Naive thymus-derived CD8-positive, alpha-beta T cell (primary cell): ENCODE data around the gene STK10. TPM values are rescaled to one million over a fixed set of nuclear protein-coding genes. Genes with fewer than 3 reads are reported as not detected.
A peak's percentile ranks its signal among the peaks of the same experiment; 100 is the strongest.

ENCODE experiments used
- ATAC-seq, 2 donors: fragments of 150-1000 bp; cut with Tn5 transposase in 1 of 2; sonication (Bioruptor Pico), chemical (Tn5 transposase) in 1 of 2; 1 replicate in 1 of 2; 2 replicates in 1 of 2; pipeline ENCODE4 v1.10.0; 2021; ENCODE audit warnings: mild to moderate bottlenecking in 2 of 2, moderate library complexity in 2 of 2
- POLR2A ChIA-PET: fragments of 350-600 bp; sonication (Branson Sonifier 250); formaldehyde crosslinking; loops from one replicate; lab custom pipeline; 2021; ENCODE audit warnings: antibody characterized with exemption; lab: Charles Lee
- DNase-seq, 10 donors: peaks; one replicate each; pipeline versions ENCODE4 v3.0.0 to v3.0.0-alpha.2; 2020 to 2022
- H3K27ac Mint-ChIP-seq, 10 donors: one replicate each; pipeline ENCODE4 v1.8.0; 2020 to 2022; ENCODE audit warnings: mild to moderate bottlenecking in 10 of 10, mixed read lengths in 10 of 10, moderate library complexity in 4 of 10, inconsistent platforms in 1 of 10
- H3K27me3 Mint-ChIP-seq, 5 donors: one replicate each; pipeline ENCODE4 v1.8.0; 2021 to 2022; ENCODE audit warnings: mixed read lengths in 5 of 5
- H3K36me3 Mint-ChIP-seq, 3 donors: one replicate each; pipeline ENCODE4 v1.8.0; 2020 to 2022; ENCODE audit warnings: mixed read lengths in 3 of 3, mild to moderate bottlenecking in 2 of 3, inconsistent platforms in 1 of 3
- H3K4me1 Mint-ChIP-seq, 4 donors: one replicate each; pipeline ENCODE4 v1.8.0; 2021 to 2022; ENCODE audit warnings: mixed read lengths in 4 of 4
- H3K4me3 Mint-ChIP-seq, 10 donors: one replicate each; pipeline ENCODE4 v1.8.0; 2020 to 2022; ENCODE audit warnings: mild to moderate bottlenecking in 10 of 10, mixed read lengths in 10 of 10, moderate library complexity in 6 of 10, inconsistent platforms in 1 of 10
- H3K9me3 Mint-ChIP-seq, 9 donors: one replicate each; pipeline ENCODE4 v1.8.0; 2020 to 2022; ENCODE audit warnings: mixed read lengths in 9 of 9, mild to moderate bottlenecking in 3 of 9, inconsistent platforms in 1 of 9, moderate library complexity in 1 of 9
- polyA plus RNA-seq, 3 donors: library from polyadenylated mRNA; unstranded; fragments of 300-500 nt; fragmentation: Illumina TruSeq; gene quantifications; one replicate each; pipeline ENCODE4 v1.2.3, GENCODE V29; 2021
- total RNA-seq, 8 experiments: library from RNA in 2 of 8; stranded (reverse) in 2 of 8; gene quantifications; one replicate each; pipeline ENCODE4 v1.2.3 and lab custom pipeline; 2021 to 2026

The STK10 gene
- total and polyA plus RNA-seq, 5 experiments from 2014 or later, result 44.6 to 360 (median 128) TPM

GRCh38 chr5:172172912-172173563, 15.0 kb downstream of the STK10 start:
- POLR2A ChIA-PET, result interaction anchor here (1.1 to 10.5 kb wide), 14 partner anchors 11 to 786 kb away, joined by 3 to 721 read pairs (median 16); partner anchors contain the start of genes FBXW11 and STK10
- Mint-ChIP-seq H3K36me3 (peaks cover 4 to 40% (median 8%) of the 10 kb centered on the region in 3 donors), H3K9me3 (no peaks in the 10 kb centered on the region), H3K27me3 (no peaks in the 10 kb centered on the region), H3K4me1 (peaks cover 55 to 99% (median 95%) of the 10 kb centered on the region in 4 donors), H3K4me3 (peak overlapping the region; percentile 86 to 100 (median 93)), H3K27ac (peak overlapping the region; percentile 96 to 100 (median 99))
- ATAC-seq, result no peak
- peak in 1 of 10 donors; percentile 9 for DNase-seq

- Mint-ChIP-seq H3K4me3 (peak overlapping the region in 6 of 10 donors; percentile 4 to 69 (median 21)), H3K4me1 (peaks cover 55 to 99% (median 96%) of the 10 kb centered on the region in 4 donors), H3K27ac (peak overlapping the region; percentile 87 to 100 (median 97)), H3K27me3 (no peaks in the 10 kb centered on the region), H3K9me3 (no peaks in the 10 kb centered on the region), H3K36me3 (peaks cover 4 to 51% (median 4%) of the 10 kb centered on the region in 3 donors)
- POLR2A ChIA-PET, result interaction anchor here (10.5 kb wide), 1 partner anchor 15 kb away, joined by 721 read pairs; the partner anchor contains the start of gene STK10
- no peak for DNase-seq
- no peak for ATAC-seq
Observed at GRCh38 chr5:172171118-172171517, 16.9 kb downstream of the STK10 start.

GRCh38 chr5:172170251-172170701, 17.7 kb downstream of the STK10 start:
- DNase-seq, result no peak
- peaks cover 2 to 53% (median 4%) of the 10 kb centered on the region in 3 donors for H3K36me3 Mint-ChIP-seq
- H3K4me1 Mint-ChIP-seq, result peaks cover 50 to 97% (median 91%) of the 10 kb centered on the region in 4 donors
- no peaks in the 10 kb centered on the region for H3K9me3 Mint-ChIP-seq
- H3K4me3 Mint-ChIP-seq, result peak overlapping the region; percentile 11 to 83 (median 62)
- H3K27ac Mint-ChIP-seq, result peak overlapping the region; percentile 87 to 100 (median 97)
- POLR2A ChIA-PET, result interaction anchor here (0.6 to 10.5 kb wide), 6 partner anchors 9 to 332 kb away, joined by 3 to 721 read pairs (median 4); partner anchors contain the start of genes FBXW11 and STK10
- no peak for ATAC-seq
- no peaks in the 10 kb centered on the region for H3K27me3 Mint-ChIP-seq

GRCh38 chr5:172169216-172169615, 18.8 kb downstream of the STK10 start:
- Mint-ChIP-seq H3K36me3 (peaks cover 2 to 57% (median 4%) of the 10 kb centered on the region in 3 donors), H3K9me3 (no peaks in the 10 kb centered on the region), H3K27ac (peak overlapping the region; percentile 77 to 100 (median 96)), H3K27me3 (no peaks in the 10 kb centered on the region), H3K4me1 (peaks cover 42 to 95% (median 92%) of the 10 kb centered on the region in 4 donors), H3K4me3 (peak overlapping the region in 8 of 10 donors; percentile 37 to 83 (median 64))
- DNase-seq, result no peak
- POLR2A ChIA-PET, result interaction anchor here (0.6 to 2.5 kb wide), 4 partner anchors 17 to 162 kb away, joined by 3 to 15 read pairs (median 4); partner anchors contain the start of gene FBXW11
- ATAC-seq, result no peak

GRCh38 chr5:172168311-172168710, 19.7 kb downstream of the STK10 start:
- POLR2A ChIA-PET, result interaction anchor here (0.9 to 2.5 kb wide), 2 partner anchors 18 to 54 kb away, joined by 5 to 15 read pairs; no protein-coding TSS in a partner anchor
- Mint-ChIP-seq H3K9me3 (no peaks in the 10 kb centered on the region), H3K4me1 (peaks cover 39 to 93% (median 89%) of the 10 kb centered on the region in 4 donors), H3K4me3 (peak overlapping the region in 8 of 10 donors; percentile 44 to 83 (median 64)), H3K27me3 (no peaks in the 10 kb centered on the region), H3K36me3 (peaks cover 2 to 53% (median 4%) of the 10 kb centered on the region in 3 donors), H3K27ac (peak overlapping the region; percentile 83 to 100 (median 92))
- no peak for ATAC-seq
- no peak for DNase-seq

- POLR2A ChIA-PET, result interaction anchor here (1.0 to 2.5 kb wide), 3 partner anchors 13 to 19 kb away, joined by 3 to 15 read pairs (median 3); no protein-coding TSS in a partner anchor
- DNase-seq (no peak), ATAC-seq (no peak)
- Mint-ChIP-seq H3K4me1 (peaks cover 39 to 93% (median 89%) of the 10 kb centered on the region in 4 donors), H3K9me3 (no peaks in the 10 kb centered on the region), H3K36me3 (peaks cover 2 to 56% (median 4%) of the 10 kb centered on the region in 3 donors), H3K4me3 (peak overlapping the region in 9 of 10 donors; percentile 24 to 83 (median 62)), H3K27ac (peak overlapping the region; percentile 83 to 100 (median 92)), H3K27me3 (no peaks in the 10 kb centered on the region)
Observed at GRCh38 chr5:172167895-172168294, 20.1 kb downstream of the STK10 start.

GRCh38 chr5:172166030-172166826, 21.8 kb downstream of the STK10 start:
- Mint-ChIP-seq H3K36me3 (peaks cover 2 to 62% (median 4%) of the 10 kb centered on the region in 3 donors), H3K9me3 (no peaks in the 10 kb centered on the region), H3K4me1 (peaks cover 42 to 91% (median 88%) of the 10 kb centered on the region in 4 donors), H3K27me3 (no peaks in the 10 kb centered on the region), H3K4me3 (peak overlapping the region in 4 of 10 donors; percentile 1 to 50 (median 39)), H3K27ac (peak overlapping the region in 8 of 10 donors; percentile 34 to 100 (median 92))
- ATAC-seq (no peak), DNase-seq (no peak)
- POLR2A ChIA-PET, result interaction anchor here (0.7 to 9.7 kb wide), 5 partner anchors 9 to 96 kb away, joined by 3 to 93 read pairs (median 5); no protein-coding TSS in a partner anchor

GRCh38 chr5:172165465-172165864, 22.6 kb downstream of the STK10 start:
- Mint-ChIP-seq H3K9me3 (no peaks in the 10 kb centered on the region), H3K27me3 (no peaks in the 10 kb centered on the region), H3K4me1 (peaks cover 45 to 90% (median 88%) of the 10 kb centered on the region in 4 donors), H3K4me3 (no peak overlapping the region), H3K36me3 (peaks cover 3 to 65% (median 4%) of the 10 kb centered on the region in 3 donors), H3K27ac (peak overlapping the region; percentile 5 to 81 (median 52))
- DNase-seq, result no peak
- ATAC-seq, result no peak
- POLR2A ChIA-PET, result interaction anchor here (0.7 to 9.7 kb wide), 7 partner anchors 9 to 610 kb away, joined by 3 to 93 read pairs (median 5); no protein-coding TSS in a partner anchor

GRCh38 chr5:172164769-172165212, 23.2 kb downstream of the STK10 start:
- H3K4me3 Mint-ChIP-seq, result no peak overlapping the region
- H3K27me3 Mint-ChIP-seq, result no peaks in the 10 kb centered on the region
- no peaks in the 10 kb centered on the region for H3K9me3 Mint-ChIP-seq
- POLR2A ChIA-PET, result interaction anchor here (0.7 to 9.7 kb wide), 6 partner anchors 8 to 611 kb away, joined by 3 to 93 read pairs (median 4); no protein-coding TSS in a partner anchor
- peaks cover 43 to 90% (median 87%) of the 10 kb centered on the region in 4 donors for H3K4me1 Mint-ChIP-seq
- ATAC-seq (no peak), DNase-seq (no peak)
- H3K27ac Mint-ChIP-seq, result peak overlapping the region; percentile 10 to 83 (median 55)
- peaks cover 0 to 60% (median 1%) of the 10 kb centered on the region in 3 donors for H3K36me3 Mint-ChIP-seq

GRCh38 chr5:172163346-172163745, 24.7 kb downstream of the STK10 start:
- Mint-ChIP-seq H3K4me3 (peak overlapping the region in 6 of 10 donors; percentile 20 to 65 (median 38)), H3K9me3 (no peaks in the 10 kb centered on the region), H3K4me1 (peaks cover 37 to 89% (median 85%) of the 10 kb centered on the region in 4 donors), H3K27ac (peak overlapping the region; percentile 22 to 92 (median 78)), H3K27me3 (no peaks in the 10 kb centered on the region), H3K36me3 (peaks cover 0 to 56% (median 1%) of the 10 kb centered on the region in 3 donors)
- ATAC-seq (no peak), DNase-seq (no peak)
- POLR2A ChIA-PET, result interaction anchor here (0.6 to 9.7 kb wide), 4 partner anchors 11 to 687 kb away, joined by 3 to 93 read pairs (median 10); partner anchors contain the start of gene STK10

- H3K36me3 Mint-ChIP-seq, result peaks cover 0 to 56% (median 3%) of the 10 kb centered on the region in 3 donors
- ATAC-seq, result no peak
- peaks cover 39 to 89% (median 85%) of the 10 kb centered on the region in 4 donors for H3K4me1 Mint-ChIP-seq
- no peak for DNase-seq
- H3K9me3 Mint-ChIP-seq, result no peaks in the 10 kb centered on the region
- no peaks in the 10 kb centered on the region for H3K27me3 Mint-ChIP-seq
- peak overlapping the region; percentile 38 to 92 (median 72) for H3K27ac Mint-ChIP-seq
- H3K4me3 Mint-ChIP-seq, result peak overlapping the region in 6 of 10 donors; percentile 4 to 65 (median 25)
- POLR2A ChIA-PET, result interaction anchor here (0.7 to 9.7 kb wide), 3 partner anchors 12 to 51 kb away, joined by 3 to 93 read pairs (median 17); partner anchors contain the start of gene STK10
Observed at GRCh38 chr5:172162987-172163343, 25.1 kb downstream of the STK10 start.
